ENCODE data around the gene SGIP1.

GRCh38 chr1:66733348-66734017 lies 199.5 kb downstream of the SGIP1 start:
- TF ChIP-seq CTCF (IDR thresholded peaks at IDR 0.05) (no peak), EZH2 (IDR thresholded peaks at IDR 0.05) (no peak)

Measured in neural progenitor cell (in vitro differentiated cells).